HG02943 (cell line): ENCODE results near the gene RIPOR2.
"Not testable (repeated sequence)": the region's sequence is repeated elsewhere in the genome, so short reads cannot be mapped to it uniquely, and the experiment has no call there.

Experiments used
- ATAC-seq: cut with Tn5 transposase; IDR thresholded peaks from one replicate; pipeline ENCODE4 v1.9.1; 2021; ENCODE audit warnings: mild to moderate bottlenecking, low read depth, moderate library complexity; ENCODE audit not compliant: unreplicated experiment

RIPOR2 gene

GRCh38 chr6:24926647-24927046 is 9.1 kb downstream of the RIPOR2 start:
- not testable (repeated sequence) for ATAC-seq

- ATAC-seq: no peak
Observed at GRCh38 chr6:24926192-24926591, 9.6 kb downstream of the RIPOR2 start.

GRCh38 chr6:24925661-24926060 is 10.1 kb downstream of the RIPOR2 start:
- no peak for ATAC-seq

- no peak for ATAC-seq
Observed at GRCh38 chr6:24924580-24925356, 11.0 kb downstream of the RIPOR2 start.

GRCh38 chr6:24923885-24924401 is 11.8 kb downstream of the RIPOR2 start:
- ATAC-seq: no peak

- no peak for ATAC-seq
Observed at GRCh38 chr6:24922814-24923213, 12.9 kb downstream of the RIPOR2 start.

GRCh38 chr6:24922170-24922569 is 13.6 kb downstream of the RIPOR2 start:
- ATAC-seq: no peak

GRCh38 chr6:24920136-24920535 is 15.6 kb downstream of the RIPOR2 start:
- ATAC-seq: no peak

- ATAC-seq: peak; percentile 66
Observed at GRCh38 chr6:24919056-24919892, 16.5 kb downstream of the RIPOR2 start.

GRCh38 chr6:24918641-24919055 is 17.1 kb downstream of the RIPOR2 start:
- ATAC-seq: no peak

GRCh38 chr6:24916496-24916895 is 19.3 kb downstream of the RIPOR2 start:
- ATAC-seq: no peak

GRCh38 chr6:24915641-24916040 is 20.1 kb downstream of the RIPOR2 start:
- ATAC-seq: no peak

- ATAC-seq: not testable (repeated sequence)
Observed at GRCh38 chr6:24914082-24914481, 21.7 kb downstream of the RIPOR2 start.

GRCh38 chr6:24911796-24912382 is 23.9 kb downstream of the RIPOR2 start:
- ATAC-seq: no peak

GRCh38 chr6:24910961-24911725 is 24.6 kb downstream of the RIPOR2 start:
- ATAC-seq: no peak

GRCh38 chr6:24910331-24910960 is 25.3 kb downstream of the RIPOR2 start:
- no peak for ATAC-seq

- no peak for ATAC-seq
Observed at GRCh38 chr6:24909241-24910216, 26.2 kb downstream of the RIPOR2 start.

GRCh38 chr6:24908650-24909035 is 27.1 kb downstream of the RIPOR2 start:
- no peak for ATAC-seq
